Activated CD8-positive, alpha-beta T cell treated with anti-CD3 and anti-CD28 coated beads for 36 hours (primary cell): ENCODE data around the gene TMEM208. TPM values are rescaled to one million over a fixed set of nuclear protein-coding genes. Genes with fewer than 3 reads are reported as not detected.

Experiments used
- ATAC-seq: fragments of 200-7000 bp; cut with Tn5 transposase; one replicate; pipeline ENCODE4 v1.10.0; 2021; ENCODE audit warnings: mild to moderate bottlenecking, moderate library complexity
- CTCF ChIA-PET: fragments of 350-600 bp; sonication (Branson Sonifier 250); formaldehyde crosslinking; loops from one replicate; lab custom pipeline; 2021; ENCODE audit warnings: antibody characterized with exemption; lab: Charles Lee
- POLR2A ChIA-PET: fragments of 350-600 bp; sonication (Branson Sonifier 250); formaldehyde crosslinking; loops from one replicate; lab custom pipeline; 2021; ENCODE audit warnings: antibody characterized with exemption; lab: Charles Lee
- DNase-seq: peaks from one replicate; pipeline ENCODE4 v3.0.0-alpha.2; 2020
- H3K27ac Mint-ChIP-seq: one replicate; pipeline ENCODE4 v1.8.0; 2021; ENCODE audit warnings: mild to moderate bottlenecking, mixed read lengths
- H3K27me3 Mint-ChIP-seq: one replicate; pipeline ENCODE4 v1.8.0; 2021; ENCODE audit warnings: mixed read lengths
- H3K36me3 Mint-ChIP-seq: one replicate; pipeline ENCODE4 v1.8.0; 2021; ENCODE audit warnings: low read depth, mixed read lengths
- H3K4me1 Mint-ChIP-seq: one replicate; pipeline ENCODE4 v1.8.0; 2021; ENCODE audit warnings: low read depth, mixed read lengths
- H3K4me3 Mint-ChIP-seq: one replicate; pipeline ENCODE4 v1.8.0; 2021; ENCODE audit warnings: mild to moderate bottlenecking, moderate library complexity, mixed read lengths
- H3K9me3 Mint-ChIP-seq: one replicate; pipeline ENCODE4 v1.8.0; 2021; ENCODE audit warnings: mixed read lengths
- intact Hi-C: fragments of 100-400 bp; cut with micrococcal nuclease; formaldehyde crosslinking; loops from one replicate; pipeline ENCODE4 v1.10.0; 2022
- total RNA-seq, 2 experiments: library from RNA; stranded (reverse); gene quantifications; one replicate each; pipeline ENCODE4 v1.2.3, GENCODE V29; 2021
- TF ChIP-seq, protein P1 (sequence below): fragments of 200-600 bp; IDR thresholded peaks from one replicate; pipeline ENCODE4 v1.8.0; 2022; ENCODE audit warnings: antibody characterized with exemption, mild to moderate bottlenecking

Gene TMEM208
- total RNA-seq, 2 experiments from 2014 or later: 25.7 to 30.7 TPM

DNA sequence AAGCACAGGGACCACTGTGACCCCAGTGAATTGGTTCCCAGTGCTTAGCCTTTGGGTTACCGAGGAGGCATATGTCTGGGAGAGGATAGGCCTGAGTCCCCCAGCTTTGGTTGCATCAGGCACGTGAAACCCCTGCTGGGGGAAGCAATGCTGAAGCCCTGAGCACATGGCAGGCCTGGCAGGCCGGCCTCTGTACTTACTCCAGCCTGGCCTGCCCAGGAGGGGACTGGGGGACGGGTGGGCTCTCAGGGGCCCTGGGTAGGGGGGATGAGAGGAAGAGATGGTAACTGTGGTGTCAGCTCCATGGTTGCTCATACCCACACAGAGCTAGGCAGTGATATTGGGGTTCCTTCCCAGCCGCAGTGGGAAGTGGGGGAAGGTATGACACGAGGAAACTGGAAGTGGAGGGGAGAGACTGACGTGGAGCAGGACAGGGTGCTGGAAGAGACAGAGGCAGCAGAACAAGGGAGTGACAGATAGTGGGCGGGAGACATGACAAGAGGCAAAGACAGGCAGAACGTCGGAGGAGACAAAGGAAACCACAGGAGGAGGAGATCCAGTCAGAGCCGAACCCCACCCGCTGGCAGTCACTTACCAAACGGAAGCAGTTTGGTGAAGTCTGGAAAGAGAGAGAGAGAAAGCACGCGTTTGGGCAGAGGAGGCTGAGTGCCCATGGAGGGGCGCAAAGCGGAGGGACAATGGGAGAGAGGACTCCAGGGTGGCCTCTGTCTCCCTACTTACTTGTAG lies 9.1 kb downstream of the TMEM208 start:
- TF ChIP-seq, protein P1, sequence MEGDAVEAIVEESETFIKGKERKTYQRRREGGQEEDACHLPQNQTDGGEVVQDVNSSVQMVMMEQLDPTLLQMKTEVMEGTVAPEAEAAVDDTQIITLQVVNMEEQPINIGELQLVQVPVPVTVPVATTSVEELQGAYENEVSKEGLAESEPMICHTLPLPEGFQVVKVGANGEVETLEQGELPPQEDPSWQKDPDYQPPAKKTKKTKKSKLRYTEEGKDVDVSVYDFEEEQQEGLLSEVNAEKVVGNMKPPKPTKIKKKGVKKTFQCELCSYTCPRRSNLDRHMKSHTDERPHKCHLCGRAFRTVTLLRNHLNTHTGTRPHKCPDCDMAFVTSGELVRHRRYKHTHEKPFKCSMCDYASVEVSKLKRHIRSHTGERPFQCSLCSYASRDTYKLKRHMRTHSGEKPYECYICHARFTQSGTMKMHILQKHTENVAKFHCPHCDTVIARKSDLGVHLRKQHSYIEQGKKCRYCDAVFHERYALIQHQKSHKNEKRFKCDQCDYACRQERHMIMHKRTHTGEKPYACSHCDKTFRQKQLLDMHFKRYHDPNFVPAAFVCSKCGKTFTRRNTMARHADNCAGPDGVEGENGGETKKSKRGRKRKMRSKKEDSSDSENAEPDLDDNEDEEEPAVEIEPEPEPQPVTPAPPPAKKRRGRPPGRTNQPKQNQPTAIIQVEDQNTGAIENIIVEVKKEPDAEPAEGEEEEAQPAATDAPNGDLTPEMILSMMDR: no peak
- ATAC-seq: peak; percentile 1
- DNase-seq: no peak
- intact Hi-C loops: no loop called here
- H3K27ac Mint-ChIP-seq: peak overlapping the region; percentile 48
- no peaks in the 10 kb centered on the region for H3K27me3 Mint-ChIP-seq
- no peak overlapping the region for H3K4me3 Mint-ChIP-seq
- no peaks in the 10 kb centered on the region for H3K9me3 Mint-ChIP-seq
- POLR2A ChIA-PET: interaction anchor here (1.3 to 12.3 kb wide), 3 partner anchors 9 to 44 kb away, joined by 4 to 123 read pairs (median 39); partner anchors contain the start of genes E2F4, FHOD1, SLC9A5 and TMEM208
- CTCF ChIA-PET: interaction anchor here (0.9 kb wide), 1 partner anchor 9 kb away, joined by 3 read pairs; the partner anchor contains the start of gene TMEM208
- H3K4me1 Mint-ChIP-seq: peaks cover 3% of the 10 kb centered on the region
- H3K36me3 Mint-ChIP-seq: peaks cover 41% of the 10 kb centered on the region

DNA sequence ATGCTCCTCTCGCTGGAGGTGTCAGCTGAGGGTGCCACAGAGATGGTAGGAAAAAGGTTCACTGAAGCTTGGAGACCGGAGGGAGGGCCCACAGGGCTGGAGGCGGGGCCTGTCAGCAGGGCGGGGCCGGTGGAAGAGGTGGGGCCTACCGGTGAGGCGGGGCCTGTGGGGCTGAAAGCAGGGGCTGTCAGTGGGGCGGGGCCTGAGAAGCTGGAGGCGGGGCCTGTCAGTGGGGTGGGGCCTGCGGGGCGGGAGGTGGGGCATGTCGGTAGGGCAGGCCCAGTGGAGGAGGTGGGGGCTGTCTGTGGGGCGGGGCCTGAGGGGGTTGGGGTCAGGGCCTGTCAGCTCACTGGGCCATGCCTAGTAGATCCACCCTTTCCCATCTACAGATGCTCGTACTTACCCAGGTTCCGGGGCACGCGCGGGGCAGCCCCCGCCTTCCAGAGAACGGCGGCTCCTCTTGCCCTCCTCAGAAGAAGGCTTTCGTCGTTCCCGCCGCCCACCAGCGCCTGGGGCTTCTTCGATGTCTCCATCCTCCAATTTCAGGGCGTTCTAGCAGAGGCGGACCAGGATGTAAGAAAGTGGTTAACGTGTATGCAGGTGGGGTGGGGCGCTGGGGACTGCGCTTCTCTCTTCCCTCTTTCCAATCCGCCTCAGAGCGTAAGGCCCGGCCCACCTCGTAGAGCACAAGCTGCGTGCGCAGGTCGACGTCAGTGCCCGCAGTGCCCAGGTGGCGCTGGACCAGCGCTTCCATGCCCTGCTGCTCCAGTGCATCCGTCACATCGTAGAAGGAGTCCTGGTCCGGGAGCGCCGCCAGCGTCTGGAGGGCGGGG lies 9.8 kb downstream of the TMEM208 start:
- peak; percentile 89 for DNase-seq
- ATAC-seq: peak; percentile 100
- intact Hi-C loops: no loop called here
- CTCF ChIA-PET: no interaction called here
- H3K4me3 Mint-ChIP-seq: no peak overlapping the region
- no peaks in the 10 kb centered on the region for H3K27me3 Mint-ChIP-seq
- peaks cover 33% of the 10 kb centered on the region for H3K36me3 Mint-ChIP-seq
- TF ChIP-seq, protein P1: no peak
- POLR2A ChIA-PET: interaction anchor here (1.3 to 12.3 kb wide), 4 partner anchors 9 to 45 kb away, joined by 4 to 123 read pairs (median 24); partner anchors contain the start of genes E2F4, FHOD1, SLC9A5 and TMEM208
- H3K4me1 Mint-ChIP-seq: peaks cover 9% of the 10 kb centered on the region
- no peaks in the 10 kb centered on the region for H3K9me3 Mint-ChIP-seq
- H3K27ac Mint-ChIP-seq: peak overlapping the region; percentile 48

- peaks cover 28% of the 10 kb centered on the region for H3K36me3 Mint-ChIP-seq
- ATAC-seq (no peak), DNase-seq (no peak)
- TF ChIP-seq, protein P1: no peak
- POLR2A ChIA-PET: interaction anchor here (0.5 to 5.8 kb wide), 4 partner anchors 8 to 63 kb away, joined by 3 to 39 read pairs (median 6); partner anchors contain the start of genes FHOD1 and TMEM208
- H3K27ac Mint-ChIP-seq: no peak overlapping the region
- H3K4me1 Mint-ChIP-seq: peaks cover 12% of the 10 kb centered on the region
- intact Hi-C loops: no loop called here
- CTCF ChIA-PET: interaction anchor here (1.5 kb wide), 1 partner anchor 52 kb away, joined by 4 read pairs; no protein-coding TSS in a partner anchor
- no peaks in the 10 kb centered on the region for H3K27me3 Mint-ChIP-seq
- no peaks in the 10 kb centered on the region for H3K9me3 Mint-ChIP-seq
- no peak overlapping the region for H3K4me3 Mint-ChIP-seq
Observed at GRCh38 chr16:67237396-67238277, 10.7 kb downstream of the TMEM208 start.

GRCh38 chr16:67238278-67238575 lies 11.3 kb downstream of the TMEM208 start:
- ChIA-PET POLR2A (interaction anchor here (0.5 to 5.8 kb wide), 5 partner anchors 9 to 64 kb away, joined by 3 to 39 read pairs (median 6); partner anchors contain the start of genes FHOD1, SLC9A5 and TMEM208), CTCF (interaction anchor here (1.5 to 1.8 kb wide), 2 partner anchors 11 to 53 kb away, joined by 4 to 6 read pairs; partner anchors contain the start of gene TMEM208)
- ATAC-seq (no peak), DNase-seq (no peak)
- Mint-ChIP-seq H3K4me3 (no peak overlapping the region), H3K4me1 (peaks cover 13% of the 10 kb centered on the region), H3K9me3 (no peaks in the 10 kb centered on the region), H3K36me3 (peaks cover 27% of the 10 kb centered on the region), H3K27ac (no peak overlapping the region), H3K27me3 (no peaks in the 10 kb centered on the region)
- TF ChIP-seq, protein P1: no peak
- intact Hi-C loops: no loop called here
